COLO829 (cell line): ENCODE measurements around the gene ROM1.
"Not testable (repeated sequence)": the region's sequence is repeated elsewhere in the genome, so short reads cannot be mapped to it uniquely, and the experiment has no call there.

ENCODE experiments used
- DNase-seq: peaks from one replicate; pipeline ENCODE4 v3.0.0; 2012; ENCODE audit warnings: low spot score

Gene ROM1, protein sequence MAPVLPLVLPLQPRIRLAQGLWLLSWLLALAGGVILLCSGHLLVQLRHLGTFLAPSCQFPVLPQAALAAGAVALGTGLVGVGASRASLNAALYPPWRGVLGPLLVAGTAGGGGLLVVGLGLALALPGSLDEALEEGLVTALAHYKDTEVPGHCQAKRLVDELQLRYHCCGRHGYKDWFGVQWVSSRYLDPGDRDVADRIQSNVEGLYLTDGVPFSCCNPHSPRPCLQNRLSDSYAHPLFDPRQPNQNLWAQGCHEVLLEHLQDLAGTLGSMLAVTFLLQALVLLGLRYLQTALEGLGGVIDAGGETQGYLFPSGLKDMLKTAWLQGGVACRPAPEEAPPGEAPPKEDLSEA

DNA sequence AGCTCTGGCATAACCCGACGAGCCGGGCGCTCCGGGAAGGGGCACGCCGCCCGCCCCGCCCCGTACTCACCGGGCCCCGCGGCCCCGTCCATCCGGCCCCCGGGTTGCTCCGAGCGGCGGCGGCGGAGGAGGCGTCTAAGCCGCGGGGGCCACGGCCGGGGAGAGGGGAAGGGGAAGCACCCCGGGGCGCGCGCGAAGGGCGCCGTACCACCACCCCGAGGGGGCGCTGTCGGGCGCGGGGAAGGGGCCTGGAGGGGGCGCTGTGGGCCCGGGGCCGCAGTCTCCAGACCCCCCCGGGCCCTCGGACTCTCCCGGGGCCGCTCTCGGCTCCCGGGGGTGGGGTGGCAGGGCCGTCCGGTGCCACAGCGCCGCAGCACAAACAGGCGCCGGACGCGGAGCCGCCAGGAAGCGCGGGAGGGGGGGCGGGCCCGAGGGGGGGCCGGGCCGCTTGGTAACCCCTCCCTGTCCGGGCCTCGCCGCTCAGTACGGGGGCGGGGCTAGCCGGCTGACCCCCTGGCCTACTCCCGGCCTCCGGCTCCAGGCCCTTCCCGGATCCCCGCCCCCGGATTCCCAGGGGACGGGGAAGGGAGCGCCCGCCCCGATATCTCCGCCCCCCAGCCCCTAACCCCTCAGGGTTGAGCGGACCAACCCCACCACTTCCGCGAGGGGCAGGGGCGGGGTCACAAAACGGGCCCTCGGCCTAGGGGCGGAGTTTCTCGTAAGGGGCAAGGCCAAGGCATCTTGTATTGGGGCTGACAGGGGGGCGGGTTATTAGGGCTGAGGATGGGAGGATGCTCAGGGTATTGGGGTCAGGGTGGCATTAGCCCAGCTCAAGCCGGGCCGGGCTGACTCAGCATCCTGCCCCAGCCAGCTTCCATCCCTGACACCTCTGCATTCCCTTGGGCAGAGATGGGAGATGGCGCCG lies at the start of gene ROM1, which contains the start of gene EML3:
Gene ROM1, plus strand, starts transcription at position 892 of the 925 bp plus-strand sequence. Its CDS starts 25 bp downstream, at position 917.
Gene EML3, minus strand, starts transcription at position 410 of the 925 bp plus-strand sequence. Its CDS starts 318 bp downstream, at position 92.
- DNase-seq, result peak; percentile 81

DNA sequence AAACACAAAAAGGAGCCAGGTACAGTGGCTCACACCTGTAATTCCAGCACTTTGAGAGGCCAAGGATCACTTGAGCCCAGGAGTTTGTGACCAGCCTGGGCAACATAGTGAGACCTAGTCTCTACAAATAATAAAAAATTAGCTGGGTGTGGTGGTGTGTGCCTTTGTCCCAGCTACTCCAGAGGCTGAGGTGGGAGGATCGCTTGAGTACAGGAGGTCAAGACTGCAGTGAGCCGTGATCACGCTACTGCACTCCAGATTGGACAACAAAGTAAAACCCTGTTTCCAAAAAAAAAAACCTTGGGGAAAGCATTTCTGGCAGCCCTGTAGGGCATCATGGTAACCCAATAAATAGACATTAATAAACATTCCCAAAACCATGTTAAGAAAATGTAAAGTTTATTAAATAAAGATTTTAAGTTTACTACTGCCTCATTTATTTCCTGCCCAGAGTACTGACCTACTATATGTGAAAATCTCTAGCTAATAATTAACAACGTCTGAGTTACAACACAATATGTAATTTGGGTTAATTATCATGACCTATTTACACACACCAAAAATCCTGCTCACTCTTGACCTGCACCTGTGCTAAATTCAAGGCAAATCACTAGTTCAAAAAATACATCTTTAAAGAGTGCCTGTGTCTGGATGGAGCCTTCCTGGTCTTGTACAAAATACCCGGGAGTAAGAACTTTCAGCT lies 47.8 kb upstream of the ROM1 start:
- no peak for DNase-seq

DNA sequence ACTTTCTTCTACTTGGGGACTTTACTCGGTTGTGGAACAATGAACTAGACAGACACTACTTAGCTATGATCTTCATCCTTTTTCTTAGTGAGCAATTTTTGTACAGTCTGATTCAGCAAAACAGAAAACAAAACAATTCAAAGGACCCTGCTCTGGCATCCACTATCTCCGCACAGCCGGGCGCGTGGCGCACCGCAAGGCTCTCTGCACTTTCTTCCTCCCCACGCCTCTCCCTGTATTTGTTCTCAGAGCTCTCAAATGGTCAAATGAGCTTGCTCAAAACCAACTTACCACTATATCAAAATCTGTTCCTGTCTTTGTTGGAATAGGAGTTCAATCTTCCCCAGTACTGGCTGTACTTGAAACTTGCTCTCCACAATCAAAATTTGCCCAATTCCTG lies 46.8 kb upstream of the ROM1 start:
- DNase-seq, result no peak

DNA sequence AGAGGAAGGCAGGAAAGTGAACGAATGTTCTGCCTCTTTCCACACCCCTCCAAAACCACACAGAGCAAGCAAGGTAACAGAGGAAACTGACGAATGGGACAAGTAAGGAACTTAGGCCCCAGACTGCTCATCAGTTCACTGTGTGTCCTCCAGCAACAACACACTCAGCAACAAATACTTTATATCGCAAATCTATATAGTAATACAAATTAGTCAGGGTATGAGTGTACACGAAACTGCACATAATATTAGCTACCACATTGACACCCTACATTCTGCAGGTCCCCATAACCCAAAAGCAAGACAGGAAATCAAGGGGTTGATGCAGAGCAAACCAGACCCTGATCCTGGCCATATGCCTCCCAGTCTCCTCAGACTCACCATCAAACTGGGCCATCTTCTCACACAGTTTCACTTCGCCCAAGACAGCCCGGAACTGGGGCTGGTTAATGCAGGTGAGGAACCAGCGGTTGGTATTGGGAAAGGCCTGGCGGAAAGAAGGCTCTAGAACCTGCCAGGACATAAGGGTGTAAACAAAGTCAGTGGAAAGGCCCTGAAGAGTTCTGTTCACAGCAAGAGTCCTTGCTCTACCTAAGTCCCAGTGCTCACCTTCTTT lies 45.9 kb upstream of the ROM1 start:
- no peak for DNase-seq

DNA sequence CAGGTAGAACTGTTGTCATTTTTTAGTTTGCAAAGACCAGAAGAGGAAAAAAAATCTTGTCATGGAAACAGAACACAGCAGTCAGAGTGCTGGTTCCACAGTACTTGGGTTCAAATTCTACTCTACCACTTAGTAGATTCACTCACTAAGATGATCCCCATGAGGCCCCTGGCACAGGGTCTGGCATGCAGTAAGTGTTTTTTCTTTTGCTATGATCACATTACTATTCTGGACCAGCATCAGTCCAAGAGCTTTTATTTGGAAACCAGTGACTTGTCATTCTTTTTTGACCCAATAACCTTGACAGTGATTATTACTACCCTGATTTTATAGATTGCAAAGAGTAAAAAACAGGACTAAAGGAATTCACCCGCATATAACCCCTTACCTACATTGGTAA lies 43.4 kb upstream of the ROM1 start:
- no peak for DNase-seq

DNA sequence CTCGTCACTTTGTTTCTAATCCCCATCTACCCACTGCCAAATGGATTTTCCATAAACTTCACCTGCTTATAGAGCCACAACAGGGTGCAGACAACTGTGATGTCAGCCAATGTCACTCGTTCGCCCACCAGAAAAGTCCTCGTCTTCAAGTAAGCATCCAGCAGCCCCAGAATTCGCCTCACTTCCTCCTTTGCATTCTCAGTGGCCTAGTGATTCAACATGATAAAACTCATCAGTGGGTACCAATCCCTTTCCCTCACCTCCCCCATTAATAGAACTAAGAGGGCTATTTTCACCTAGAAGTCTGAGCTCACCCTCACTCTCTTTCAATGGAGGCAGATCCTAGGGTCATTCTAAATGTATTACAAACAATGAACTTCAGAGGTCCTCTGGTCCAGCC lies 42.2 kb upstream of the ROM1 start:
- DNase-seq, result not testable (repeated sequence)

DNA sequence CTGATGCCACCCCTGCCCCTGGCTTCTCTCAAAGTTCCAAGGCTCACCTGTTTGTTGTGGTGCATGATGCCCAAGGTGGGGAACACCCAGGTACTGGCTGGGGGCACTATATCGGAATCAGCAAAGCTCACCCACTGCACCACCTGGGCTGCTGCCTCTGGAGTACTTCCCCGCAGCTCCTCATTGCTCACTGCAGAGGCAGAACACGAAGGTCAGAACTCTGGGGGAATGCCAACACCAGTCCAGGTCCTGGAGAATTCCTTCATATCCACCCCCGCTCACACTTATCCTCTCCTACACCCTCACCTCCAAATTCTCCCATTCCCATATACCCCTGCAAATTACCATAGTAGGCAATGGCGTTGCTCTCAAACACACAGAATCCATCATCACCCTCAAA lies 41.6 kb upstream of the ROM1 start:
- DNase-seq, result not testable (repeated sequence)

DNA sequence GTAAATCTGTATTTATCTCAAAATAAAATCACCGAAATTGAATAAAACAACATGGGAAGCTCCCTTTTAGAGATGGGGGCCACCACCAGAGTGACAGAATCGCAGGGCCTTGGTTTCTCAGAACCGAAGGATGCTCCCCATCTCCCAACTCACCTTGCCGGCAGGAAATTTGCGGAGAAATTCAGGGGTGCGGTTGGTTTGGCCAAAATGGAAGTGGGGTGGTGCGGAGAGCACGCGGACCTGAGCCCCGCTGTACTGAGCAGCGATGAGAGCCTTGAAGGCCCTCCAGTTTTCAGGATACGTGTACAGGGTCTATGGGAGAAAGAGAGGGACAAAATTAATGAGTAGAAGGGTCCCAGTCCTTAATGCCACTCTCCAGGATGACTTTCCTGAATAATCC lies 40.6 kb upstream of the ROM1 start:
- DNase-seq, result no peak

DNA sequence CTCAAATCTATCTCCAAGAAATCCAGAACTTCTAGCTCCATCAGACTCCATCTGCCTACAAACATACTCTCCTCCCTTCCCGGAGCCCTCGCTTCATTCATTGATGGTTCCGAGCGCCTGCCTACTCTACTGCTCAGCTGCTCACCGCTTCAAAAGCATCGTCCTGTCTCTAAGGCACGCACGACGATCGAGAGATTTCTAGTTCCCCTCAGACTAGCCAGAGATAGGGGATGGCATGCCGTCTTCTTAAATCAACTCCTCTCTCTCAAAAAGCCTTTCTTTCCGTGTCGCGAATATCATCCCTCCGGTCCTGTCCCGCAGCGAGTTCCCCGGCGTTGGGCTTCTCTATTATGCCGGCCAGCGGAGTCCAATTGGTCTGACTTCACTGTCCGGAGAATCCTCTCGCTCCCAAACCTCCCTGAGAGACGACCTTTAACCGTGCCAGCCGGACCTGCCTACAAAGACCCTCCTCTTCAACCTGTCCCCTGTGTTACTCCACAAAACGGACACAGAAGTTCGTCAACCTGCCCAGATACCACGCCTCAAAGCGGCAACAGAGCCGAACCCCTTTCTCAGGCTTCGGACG lies 40.0 kb upstream of the ROM1 start:
- DNase-seq, result no peak

DNA sequence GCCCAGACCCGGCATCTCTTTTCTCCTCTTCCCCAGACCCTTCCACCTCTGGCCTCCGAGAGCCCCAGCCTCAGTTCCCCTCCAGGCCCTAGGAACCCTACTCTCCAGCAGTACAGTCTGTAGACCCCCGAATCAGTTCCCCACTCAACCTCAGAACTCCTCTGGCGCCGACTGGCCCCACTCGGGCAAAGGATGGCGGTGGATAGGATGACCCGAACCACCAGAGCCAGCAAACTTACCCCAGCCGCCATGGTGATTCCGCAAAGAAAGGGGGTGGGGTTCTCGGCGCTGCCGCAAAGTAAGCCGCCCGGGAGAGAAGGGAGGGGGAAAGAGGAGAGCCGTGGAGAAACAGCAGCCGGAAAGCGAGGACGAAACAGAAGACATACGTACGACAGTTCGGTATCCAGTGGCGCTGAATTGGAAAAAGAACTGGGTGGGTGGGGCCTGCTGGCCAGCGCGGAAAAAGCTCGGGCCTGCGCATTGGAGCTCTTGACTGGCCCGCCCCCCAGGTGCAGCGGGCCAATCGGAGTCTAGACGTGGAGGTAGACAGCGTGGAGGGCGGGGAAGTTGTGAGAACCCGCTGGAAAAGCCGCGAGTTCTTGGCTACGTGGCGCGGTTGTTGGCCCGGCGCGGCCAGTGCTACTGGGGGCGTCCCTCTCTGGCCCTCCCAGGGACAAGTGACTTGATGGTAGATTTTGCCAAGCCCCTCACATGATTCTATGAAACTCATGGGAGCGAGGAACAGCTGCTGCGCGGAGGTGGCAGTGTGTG lies 39.3 kb upstream of the ROM1 start, which contains the start of gene EEF1G:
Gene EEF1G, minus strand, starts transcription at position 300 of the 771 bp plus-strand sequence. Its CDS starts 49 bp downstream, at position 251.
- DNase-seq, result peak; percentile 99

DNA sequence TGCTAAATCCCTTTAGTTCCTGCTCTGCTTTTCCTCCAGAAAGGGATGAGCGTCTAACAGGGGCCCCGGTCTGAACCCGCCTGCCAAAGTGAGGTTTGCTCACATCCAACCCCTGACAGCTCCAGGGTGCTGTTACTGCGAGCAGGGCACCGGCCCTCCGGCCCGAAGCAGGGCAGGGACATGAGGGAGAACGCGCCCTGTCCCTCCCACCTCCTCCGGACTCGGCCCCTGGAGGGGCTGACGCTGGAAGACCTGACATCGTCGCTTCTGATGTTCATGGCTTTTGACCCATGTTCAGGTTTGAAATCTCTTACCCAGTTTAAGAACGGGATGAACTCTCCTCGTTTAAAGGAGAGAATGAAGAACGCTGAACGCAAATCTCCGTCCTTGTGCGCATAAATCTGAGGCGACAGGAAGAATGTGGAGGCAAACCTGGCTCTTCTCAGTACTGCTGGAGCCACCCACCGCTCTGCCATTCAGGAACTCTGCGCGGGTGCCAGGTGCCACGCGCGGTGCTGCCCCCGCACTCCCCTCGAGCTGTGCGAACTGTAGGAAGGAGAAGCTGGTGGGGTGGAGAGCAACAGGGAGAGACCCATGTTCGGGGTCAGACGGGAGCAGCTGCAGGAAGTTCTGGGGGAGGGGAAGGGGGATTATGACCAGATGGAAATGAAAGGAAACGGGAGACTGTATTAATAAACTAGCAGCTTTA lies 38.5 kb upstream of the ROM1 start:
- DNase-seq, result peak; percentile 22

DNA sequence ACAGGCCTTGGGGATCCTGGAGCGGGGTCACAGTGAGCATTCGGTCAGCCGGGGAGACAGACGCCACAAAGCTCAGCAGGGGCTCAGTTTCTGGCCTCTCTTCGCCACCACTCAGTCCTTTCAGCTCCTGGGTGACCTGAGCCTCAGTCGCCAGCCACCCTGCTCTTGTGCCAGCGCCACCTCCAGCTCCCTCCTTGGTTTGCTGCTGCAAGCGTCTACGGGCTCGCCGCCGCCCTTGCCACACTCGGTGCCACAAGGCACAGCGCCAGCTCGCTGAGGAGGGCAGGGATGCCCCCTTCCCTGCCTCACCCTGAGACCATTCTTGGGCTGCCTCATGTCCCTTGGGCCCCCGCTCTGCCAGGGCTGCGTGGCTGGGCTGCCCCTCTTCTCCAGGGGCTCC lies 37.9 kb upstream of the ROM1 start:
- no peak for DNase-seq

DNA sequence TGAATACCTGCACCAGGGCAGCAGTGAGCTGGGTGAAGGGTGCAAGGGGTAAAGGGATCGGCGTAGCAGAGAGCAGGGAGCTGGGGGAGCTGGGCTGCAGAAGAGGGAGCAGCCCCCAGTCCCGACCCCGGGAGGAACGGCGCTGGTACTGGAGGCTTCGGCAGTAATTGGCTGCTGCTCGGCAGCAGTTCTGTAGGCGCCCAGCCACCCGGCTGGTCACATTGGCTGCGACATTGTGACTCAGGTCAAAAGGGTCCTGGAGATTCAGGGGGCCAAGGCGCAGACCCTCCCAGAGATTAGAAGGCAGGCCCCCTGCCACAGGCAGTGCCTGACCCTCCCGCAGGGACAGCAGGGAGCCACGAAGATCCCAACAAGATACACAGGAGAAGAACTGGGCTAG lies 37.2 kb upstream of the ROM1 start:
- DNase-seq, result no peak

DNA sequence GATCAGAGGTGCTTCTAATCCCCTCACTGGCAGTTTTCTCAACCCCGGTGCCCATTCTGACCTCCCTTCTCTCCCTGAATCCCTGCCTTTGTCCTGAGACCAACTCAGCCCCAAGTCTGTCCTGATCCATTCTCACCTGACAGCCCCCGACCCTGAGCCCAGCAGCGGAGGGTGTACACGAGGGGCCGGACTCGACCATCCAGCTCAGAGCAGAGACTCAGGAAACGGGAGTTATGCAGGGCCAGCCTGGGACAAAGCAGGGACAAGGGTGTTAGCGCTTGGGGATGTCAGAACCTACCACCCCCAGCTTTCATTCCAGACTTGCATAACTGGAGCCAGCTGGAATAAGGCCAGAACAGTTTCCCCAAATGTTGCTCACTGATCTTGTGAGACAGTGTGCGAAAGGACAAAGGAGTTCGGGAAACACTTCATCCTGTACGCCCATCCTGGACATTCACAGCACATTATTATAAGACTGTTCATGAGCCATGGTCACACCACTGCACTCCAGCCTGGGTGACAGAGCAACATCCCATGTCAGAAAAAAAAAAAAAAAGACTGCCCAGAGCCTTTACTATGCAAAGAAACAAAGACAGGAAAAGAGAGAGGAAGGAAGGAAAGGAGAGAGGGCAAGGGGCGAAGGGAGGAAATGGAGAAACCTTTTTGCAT lies 35.9 kb upstream of the ROM1 start:
- no peak for DNase-seq

DNA sequence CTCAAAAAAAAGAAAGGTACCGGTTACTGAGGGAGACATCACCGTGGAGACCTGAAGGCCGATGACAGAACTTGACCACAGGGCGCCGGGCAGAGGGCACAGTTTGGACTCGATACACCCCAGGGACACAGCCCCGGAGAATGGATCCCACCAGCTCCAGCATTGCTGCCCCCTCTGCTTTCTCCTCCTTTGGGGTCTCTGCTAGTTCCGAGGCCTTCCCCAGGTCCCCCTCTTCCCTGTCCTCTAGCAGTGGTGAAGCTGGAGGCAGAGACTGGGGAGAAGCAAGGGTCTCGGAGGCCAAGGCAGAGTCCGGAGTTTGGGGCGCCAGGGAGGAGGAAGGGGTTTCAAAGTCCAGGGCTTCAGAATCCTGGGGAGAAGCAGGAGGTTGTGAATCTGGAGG lies 34.5 kb upstream of the ROM1 start:
- DNase-seq, result no peak

DNA sequence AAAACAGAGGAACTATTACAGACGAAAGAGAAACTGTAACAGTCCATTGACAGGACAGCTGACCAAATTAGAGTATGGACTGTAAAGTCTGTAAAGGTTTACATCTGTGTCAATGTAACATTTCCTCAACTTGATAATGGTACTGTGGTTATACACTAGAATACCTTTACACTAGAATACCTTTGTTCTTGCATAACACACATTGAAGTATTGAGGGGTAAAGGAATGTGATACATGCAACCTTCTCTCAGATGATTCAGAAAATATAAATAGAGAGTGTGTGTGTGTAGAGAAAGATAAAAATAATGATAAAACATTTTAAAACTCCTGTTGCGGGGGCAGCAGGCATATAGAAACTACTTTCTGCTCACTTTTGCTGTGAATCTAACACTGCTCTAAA lies 33.8 kb upstream of the ROM1 start:
- DNase-seq, result no peak

DNA sequence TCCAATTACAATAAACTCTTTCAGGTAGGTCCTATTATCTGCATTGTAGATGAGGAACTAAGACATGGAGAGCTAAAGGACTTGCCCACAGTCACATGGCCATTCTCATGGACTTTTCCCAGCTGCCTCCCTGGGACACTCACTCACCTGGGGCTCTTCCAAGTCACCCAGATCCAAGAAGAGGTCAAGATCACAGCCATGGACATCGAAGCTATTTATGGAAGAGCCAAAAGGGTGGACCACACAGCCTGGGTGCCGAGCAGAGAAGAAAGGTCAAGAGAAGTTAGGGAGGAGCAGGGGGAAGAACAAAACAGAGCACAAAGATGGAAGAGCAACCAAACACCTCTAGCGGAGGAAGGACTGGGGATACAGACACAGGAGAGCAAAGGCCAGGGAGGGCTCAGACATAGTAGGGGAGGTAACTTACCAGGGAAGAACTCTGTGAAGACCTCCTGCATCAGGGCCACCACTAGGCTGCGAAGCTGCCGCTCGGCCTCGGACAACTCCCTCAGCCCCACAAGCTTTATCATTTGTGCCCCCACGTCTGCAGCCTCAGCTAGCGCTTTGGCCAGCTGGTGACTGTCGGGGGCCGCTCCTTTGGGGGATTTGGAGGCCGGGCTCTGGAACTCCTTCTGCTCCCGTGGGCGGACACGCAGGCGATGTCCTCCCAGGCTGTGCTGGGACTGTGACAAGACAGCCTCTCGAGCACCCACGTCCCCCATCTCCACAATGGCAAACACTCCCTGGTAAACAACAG lies 31.9 kb upstream of the ROM1 start:
- DNase-seq, result no peak

DNA sequence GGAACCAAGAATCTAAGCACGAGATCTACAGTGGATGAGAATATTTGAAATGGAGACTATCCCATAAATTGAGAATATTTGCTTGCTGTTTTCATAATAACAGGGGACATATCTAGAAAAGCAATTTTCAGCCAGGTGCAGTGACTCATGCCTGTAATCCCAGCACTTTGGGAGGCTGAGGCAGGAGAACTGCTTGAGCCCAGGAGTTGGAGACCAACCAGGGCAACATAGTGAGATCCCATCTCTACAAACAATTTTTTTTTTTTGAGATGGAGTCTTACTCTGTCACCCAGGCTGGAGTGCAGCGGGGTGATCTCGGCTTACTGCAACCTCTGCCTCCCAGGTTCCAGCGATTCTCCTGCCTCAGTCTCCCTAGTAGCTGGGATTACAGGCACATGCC lies 31.3 kb upstream of the ROM1 start:
- DNase-seq, result not testable (repeated sequence)

DNA sequence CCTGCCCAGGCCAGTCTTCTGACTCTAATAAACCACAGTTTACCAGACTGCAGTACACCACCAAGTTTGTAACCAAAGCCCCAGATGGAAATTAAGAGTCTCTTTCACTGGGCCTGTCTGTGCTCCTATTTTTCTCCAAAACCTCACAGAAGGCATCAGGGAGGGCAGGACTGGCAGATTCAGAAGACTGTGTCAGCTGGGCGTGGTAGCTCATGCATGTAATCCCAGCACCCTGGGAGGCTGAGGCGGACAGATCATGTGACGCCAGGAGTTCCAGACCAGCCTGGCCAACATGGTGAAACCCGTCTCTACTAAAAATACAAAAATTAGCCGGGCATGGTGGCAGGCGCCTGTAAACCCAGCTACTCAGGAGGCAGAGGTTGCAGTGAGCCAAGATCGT lies 27.7 kb upstream of the ROM1 start:
- not testable (repeated sequence) for DNase-seq
